Astrocyte (in vitro differentiated cells and primary cell): ENCODE results near the gene PRKCE.

ENCODE experiments used
- CTCF ChIP-seq: IDR thresholded peaks from 2 replicates; pipeline ENCODE4 v1.5.1; 2011; ENCODE audit warnings: low read depth, mild to moderate bottlenecking, inconsistent platforms, low read length, moderate library complexity; ENCODE audit not compliant: insufficient read depth
- EZH2 ChIP-seq: IDR thresholded peaks from 2 replicates; pipeline ENCODE4 v1.6.1; 2012; ENCODE audit warnings: mild to moderate bottlenecking, low read length, inconsistent platforms; ENCODE audit not compliant: insufficient read depth

GRCh38 chr2:45612285-45612684 is 39.2 kb upstream of the PRKCE start:
- TF ChIP-seq CTCF: no peak
- TF ChIP-seq EZH2: no peak
